GM21447 (cell line): ENCODE measurements around the gene OPTN.
"Not testable (repeated sequence)": the region's sequence is repeated elsewhere in the genome, so short reads cannot be mapped to it uniquely, and the experiment has no call there.

Experiments
- ATAC-seq: cut with Tn5 transposase; IDR thresholded peaks from one replicate; pipeline ENCODE4 v1.9.1; 2021; ENCODE audit not compliant: unreplicated experiment

The OPTN gene

DNA sequence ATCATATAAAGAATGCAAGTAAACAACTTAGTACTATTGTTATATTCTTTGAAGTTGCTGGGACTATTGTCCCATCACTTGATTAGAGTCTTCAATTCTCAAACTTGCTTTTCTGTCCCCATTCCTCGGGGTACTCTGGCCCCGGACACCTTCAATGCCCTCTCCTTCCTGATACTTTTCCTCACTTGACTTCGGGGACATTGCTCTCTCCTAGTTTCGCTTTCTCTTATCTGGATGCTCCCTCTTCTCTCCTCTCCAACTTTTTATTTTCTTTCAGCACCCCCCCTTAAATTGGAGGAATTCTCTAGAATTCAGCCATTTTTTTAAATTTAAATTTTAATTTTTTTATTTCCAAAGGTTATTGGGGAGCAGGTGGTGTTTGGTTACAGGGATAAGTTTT, 10.6 kb upstream of the OPTN start:
- no peak for ATAC-seq

- no peak for ATAC-seq
Observed at GRCh38 chr10:13090289-13090688, 9.7 kb upstream of the OPTN start.

DNA sequence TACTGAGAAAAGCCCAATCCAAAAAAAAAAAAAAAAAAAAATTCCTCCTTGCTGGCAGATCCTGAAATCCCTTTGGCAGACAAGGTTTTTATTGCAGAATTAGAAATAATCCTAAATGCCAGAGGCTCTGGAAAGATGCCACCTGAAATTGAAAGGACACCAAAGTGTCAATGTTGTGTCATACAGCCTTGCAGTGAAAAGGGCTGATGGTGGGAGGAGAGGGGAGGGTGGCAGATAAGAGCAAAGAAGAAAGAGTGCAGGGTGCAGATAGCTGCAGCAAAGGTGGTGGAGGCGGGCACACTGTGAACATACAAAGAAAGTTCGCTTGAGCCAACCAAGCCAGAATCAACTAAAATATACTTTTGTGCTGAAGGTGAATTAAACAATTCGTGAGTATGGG, 8.2 kb upstream of the OPTN start:
- no peak for ATAC-seq

DNA sequence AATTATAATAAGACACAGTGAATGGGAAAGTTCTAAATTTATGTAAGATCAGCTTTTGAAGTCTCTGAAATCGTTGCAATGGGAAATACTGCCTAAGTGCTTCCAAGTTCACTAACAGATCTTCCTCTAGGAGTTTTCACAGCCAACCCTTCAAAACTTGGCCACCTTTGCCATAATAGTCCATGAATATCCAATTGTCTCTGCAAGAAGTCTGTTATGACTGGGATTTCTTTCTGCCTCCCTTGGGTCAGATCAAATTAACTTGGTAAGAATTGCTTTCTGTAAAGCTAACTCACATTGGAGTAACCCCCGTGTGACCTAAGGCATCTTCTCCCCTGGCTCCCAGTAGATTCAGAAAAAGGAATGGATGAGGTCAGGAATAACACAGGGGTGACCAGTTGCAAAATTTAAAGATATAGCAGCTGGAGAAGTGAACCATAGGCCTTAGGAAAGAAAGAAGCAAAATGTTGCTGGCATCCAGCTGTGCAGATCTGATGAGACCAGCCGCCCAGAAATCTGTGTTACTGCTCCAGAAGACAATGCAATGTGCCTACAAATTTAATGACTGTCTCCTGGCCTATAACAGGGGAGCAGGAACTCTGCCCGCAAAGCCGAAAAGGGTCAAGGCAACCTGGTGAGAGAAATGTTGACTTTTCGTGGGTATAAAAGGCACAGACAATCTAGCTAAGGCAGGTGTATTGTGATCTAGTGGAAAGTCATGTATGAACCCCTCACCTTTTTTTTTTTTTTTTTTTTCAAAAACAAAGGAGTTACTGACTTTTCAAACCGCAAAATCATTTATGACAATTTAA, 7.5 kb upstream of the OPTN start:
- no peak for ATAC-seq

GRCh38 chr10:13094082-13094481, 5.9 kb upstream of the OPTN start:
- ATAC-seq: not testable (repeated sequence)

DNA sequence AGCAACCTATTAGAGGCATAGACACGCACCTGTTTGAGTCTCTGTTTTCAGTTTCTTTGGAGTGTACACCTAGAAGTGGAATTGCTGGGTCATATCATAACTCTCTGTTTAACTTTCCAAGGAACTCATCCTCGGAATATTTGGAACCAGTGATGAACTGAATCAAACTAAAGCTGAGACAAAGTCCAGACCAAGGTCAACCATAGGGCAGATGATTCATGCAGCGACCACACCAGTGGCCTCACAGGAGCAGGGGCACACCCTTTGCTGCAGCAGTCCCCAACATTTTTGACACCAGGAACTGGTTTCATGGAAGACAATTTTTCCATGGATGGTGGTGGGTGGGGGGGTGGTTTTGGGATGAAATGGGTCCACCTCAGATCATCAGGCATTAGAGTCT, 4.9 kb upstream of the OPTN start:
- no peak for ATAC-seq

DNA sequence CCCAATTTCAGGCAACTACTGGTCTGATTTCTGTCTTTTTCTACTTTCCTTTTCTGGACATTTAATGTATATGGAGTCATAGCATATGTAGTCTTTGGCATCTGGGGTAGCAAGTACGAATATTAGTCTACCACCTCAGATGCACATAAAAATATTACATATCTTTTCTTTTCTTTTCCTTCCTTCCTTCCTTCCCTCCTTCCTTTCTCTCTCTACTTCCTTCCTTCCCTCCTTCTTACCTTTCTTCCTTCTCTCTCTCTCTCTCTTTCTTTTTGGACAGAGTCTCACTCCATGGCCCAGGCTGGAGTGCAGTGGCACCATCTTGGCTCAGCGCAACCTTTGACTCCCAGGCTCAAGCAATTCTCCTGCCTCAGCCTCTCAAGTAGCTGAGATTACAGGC, 4.0 kb upstream of the OPTN start:
- ATAC-seq: no peak

GRCh38 chr10:13099144-13099665, 758 bp upstream of the OPTN start:
- peak; percentile 35 for ATAC-seq

DNA sequence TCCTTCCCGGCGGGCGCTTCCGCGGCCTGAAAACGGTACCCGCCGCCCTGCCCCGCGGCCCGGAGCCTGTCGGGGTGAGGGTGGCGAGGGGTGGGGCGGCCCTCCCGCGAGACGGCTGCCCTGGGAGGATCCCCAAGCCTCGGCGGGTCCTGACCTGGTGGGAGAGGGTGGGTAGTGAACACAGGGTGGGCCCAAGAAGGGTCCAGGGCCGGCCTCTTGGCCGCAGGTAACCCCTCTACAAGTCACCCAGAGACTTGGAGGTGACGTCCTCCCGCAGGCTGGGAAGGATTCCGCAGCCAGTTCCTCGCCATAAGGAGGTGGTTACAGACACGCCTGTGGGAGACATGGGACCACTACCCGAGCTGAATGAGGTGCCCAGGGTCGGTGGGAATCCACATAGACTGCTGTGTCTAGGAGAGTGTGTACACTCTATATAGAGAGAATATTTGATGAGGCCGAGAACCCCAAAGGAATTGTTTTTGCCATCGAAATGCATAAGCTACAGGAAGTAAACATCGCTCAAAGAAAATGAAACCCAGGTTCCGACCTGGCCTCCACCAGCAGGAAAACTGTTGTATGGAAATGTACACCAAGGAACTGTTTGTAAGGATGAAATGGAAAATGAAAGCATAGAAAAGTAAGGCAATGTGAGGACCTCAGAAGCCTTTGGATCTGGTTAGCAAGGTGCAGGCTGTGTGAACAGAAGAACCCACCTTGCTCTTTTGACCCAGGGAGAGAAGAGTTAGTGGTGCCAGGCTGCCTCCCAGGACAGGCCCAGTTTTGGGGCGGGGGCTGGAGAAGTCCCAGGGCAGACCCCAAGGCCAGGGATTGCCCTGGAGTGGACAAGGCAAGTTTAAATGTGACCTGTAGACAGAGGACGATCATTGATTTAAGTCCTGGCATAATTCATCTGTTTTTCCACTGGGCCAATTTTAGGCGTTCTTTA, 659 bp downstream of the OPTN start:
- peak; percentile 27 for ATAC-seq

- no peak for ATAC-seq
Observed at GRCh38 chr10:13102002-13102794, 2.2 kb downstream of the OPTN start.

GRCh38 chr10:13103554-13103953, 3.6 kb downstream of the OPTN start:
- ATAC-seq: no peak

DNA sequence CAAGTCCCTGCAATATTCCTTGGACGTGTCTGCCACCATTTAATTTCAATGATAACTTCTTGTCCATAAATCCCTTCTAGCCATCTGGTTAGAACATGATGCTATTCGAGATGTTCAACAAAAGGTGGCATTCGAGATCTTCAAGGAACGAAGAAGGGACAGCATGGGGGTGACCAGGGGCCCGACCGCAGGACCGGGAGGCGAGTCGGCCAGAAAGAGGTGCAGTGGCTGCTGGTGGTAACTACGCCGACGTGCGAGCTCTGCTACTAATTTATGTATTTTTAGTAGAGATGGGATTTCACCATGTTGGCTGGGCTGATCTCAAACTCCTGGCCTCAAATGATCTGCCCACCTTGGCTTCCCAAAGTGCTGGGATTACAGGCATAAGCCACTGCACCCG, 4.7 kb downstream of the OPTN start:
- ATAC-seq: no peak

GRCh38 chr10:13105184-13105583, 5.2 kb downstream of the OPTN start:
- ATAC-seq: no peak

- ATAC-seq: no peak
Observed at GRCh38 chr10:13106387-13107045, 6.6 kb downstream of the OPTN start.

- ATAC-seq: no peak
Observed at GRCh38 chr10:13110908-13111307, 10.9 kb downstream of the OPTN start.

- ATAC-seq: no peak
Observed at GRCh38 chr10:13113544-13113943, 13.6 kb downstream of the OPTN start.

DNA sequence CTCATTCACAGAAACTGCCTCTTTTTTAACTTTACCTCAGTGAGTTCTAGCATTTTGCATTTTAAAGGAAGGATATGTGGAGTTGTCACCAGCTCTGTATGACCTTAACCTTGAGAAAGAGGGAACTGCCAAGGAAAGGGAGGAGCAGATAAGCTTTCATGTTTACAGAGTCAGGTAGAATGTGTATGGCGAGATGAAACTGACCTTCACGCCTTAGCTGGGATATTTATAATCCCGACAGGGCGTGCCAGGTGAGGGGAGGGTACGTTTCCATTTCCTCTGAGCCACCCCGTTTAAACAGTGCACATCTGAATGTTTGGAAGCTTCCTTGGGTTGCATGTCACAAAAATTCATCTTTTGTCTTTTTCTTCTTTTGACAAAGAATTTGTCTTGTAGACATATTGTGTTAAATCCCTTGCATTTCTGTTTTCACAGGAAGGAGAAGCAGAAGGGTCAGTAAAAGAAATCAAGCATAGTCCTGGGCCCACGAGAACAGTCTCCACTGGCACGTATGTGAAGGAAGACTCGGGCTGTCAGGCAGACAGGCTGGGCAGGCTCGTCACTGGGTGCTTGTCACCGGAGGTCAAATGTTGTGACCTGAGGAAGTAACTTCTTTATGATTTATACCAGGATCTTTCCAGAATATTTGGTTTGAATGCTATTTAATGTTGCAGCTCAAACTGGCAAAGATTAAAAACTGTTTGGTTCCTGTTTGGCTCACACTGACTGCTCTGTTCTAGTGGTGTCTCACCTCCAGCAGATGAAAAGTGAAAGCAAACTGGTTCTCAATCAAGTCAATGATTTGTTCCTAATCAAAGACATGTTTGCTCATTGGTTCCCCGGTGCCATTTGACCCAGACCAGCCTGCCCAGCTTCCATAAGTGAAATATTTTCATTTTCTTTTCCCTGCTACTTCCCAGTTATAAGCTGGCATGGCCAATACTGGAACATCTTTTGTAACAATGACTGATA, 16.2 kb downstream of the OPTN start:
- ATAC-seq: no peak

DNA sequence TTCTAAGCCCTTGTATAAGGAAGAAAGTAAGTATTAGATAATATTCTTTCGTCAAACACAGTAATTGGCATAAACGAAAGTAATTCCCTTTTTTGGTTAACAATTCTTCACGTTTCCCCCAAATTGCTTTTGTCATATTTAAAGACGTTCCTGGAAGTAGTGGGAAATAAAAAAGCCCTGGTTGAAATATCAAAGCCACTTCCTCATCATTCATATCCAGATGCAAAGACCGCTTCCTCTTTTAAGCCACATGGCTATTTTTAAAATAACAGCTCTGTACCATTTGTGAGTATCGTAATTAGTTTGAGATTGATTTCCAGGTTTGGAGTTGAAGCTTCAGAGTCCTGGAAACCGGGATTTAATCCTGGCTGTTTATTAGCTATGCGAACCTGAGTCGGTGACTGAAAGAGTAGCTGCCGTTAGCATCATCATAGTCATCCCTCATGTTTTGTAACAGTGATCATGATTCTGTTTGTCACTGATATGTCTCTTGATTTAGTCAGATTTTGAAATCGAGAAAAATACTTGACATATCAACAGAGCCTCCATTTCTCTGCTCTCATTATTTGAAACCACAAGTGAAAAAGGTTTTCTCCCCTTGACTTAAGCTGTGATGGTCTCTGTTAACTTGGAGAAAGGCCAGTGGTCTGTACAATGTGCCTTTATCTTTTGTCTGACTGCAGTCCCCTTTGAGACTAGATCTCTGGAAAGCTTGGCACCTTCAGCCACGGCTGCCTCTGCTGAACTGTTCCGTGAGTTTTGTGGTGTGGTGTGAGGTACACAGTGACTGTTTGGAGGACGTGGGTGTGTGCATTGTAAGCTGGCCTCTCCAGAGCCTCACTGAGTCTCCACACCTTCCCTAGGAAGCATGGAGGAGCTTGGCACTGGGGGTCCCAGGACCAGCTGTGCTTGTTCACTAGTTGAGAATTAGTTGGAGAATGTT, 18.1 kb downstream of the OPTN start:
- no peak for ATAC-seq
